ENCODE results near the gene CCDC33.

Gene CCDC33

GRCh38 chr15:74265046-74265639 is 29.0 kb downstream of the CCDC33 start:
- H4K20me1 ChIP-seq (ENCODE audit: insufficient read depth, low read length): no peaks in the 10 kb centered on the region
- H3K27ac ChIP-seq (ENCODE audit: low read length): no peak overlapping the region
- H3K36me3 ChIP-seq (replicated peaks; ENCODE audit: insufficient read depth, low read length): no peaks in the 10 kb centered on the region
- TF ChIP-seq EZH2phosphoT487 (IDR thresholded peaks at IDR 0.05; ENCODE audit: low read length): no peak
- no peak for TF ChIP-seq EZH2 (optimal IDR thresholded peaks at IDR 0.05; ENCODE audit: low read depth, low read length)
- no peak for TF ChIP-seq CTCF (IDR thresholded peaks at IDR 0.05; ENCODE audit: low read length)
- no peak overlapping the region for H3K4me2 ChIP-seq (ENCODE audit: low read depth, low read length)
- no peaks in the 10 kb centered on the region for H3F3A ChIP-seq (ENCODE audit: insufficient read depth, low read length)
- H3K4me1 ChIP-seq (ENCODE audit: low read length): no peaks in the 10 kb centered on the region
- H3K79me2 ChIP-seq (ENCODE audit: low read length): no peaks in the 10 kb centered on the region
- H3K27me3 ChIP-seq (replicated peaks; ENCODE audit: insufficient read depth, low read length): peaks cover 96% of the 10 kb centered on the region
- H2AFZ ChIP-seq (ENCODE audit: low read length): no peak overlapping the region
- H3K4me3 ChIP-seq (ENCODE audit: low read length): no peak overlapping the region
- no peak for DNase-seq
- no peak overlapping the region for H3K9ac ChIP-seq (ENCODE audit: low read length)
- no peaks in the 10 kb centered on the region for H3K9me3 ChIP-seq (replicated peaks; ENCODE audit: insufficient read depth, low read length)
- no peaks in the 10 kb centered on the region for H3K9me2 ChIP-seq (replicated peaks; ENCODE audit: insufficient read depth, low read length)

- Histone ChIP-seq H3K27me3 (replicated peaks; ENCODE audit: insufficient read depth, low read length) (peaks cover 97% of the 10 kb centered on the region), H3K4me1 (ENCODE audit: low read length) (no peaks in the 10 kb centered on the region)
- DNase-seq: no peak
These were observed 31.9 kb downstream of the CCDC33 start for GRCh38 chr15:74268020-74268419.

GRCh38 chr15:74269362-74270035 is 33.4 kb downstream of the CCDC33 start:
- no peaks in the 10 kb centered on the region for H3K9me2 ChIP-seq (replicated peaks; ENCODE audit: insufficient read depth, low read length)
- H3K36me3 ChIP-seq (replicated peaks; ENCODE audit: insufficient read depth, low read length): no peaks in the 10 kb centered on the region
- no peak overlapping the region for H3K4me2 ChIP-seq (ENCODE audit: low read depth, low read length)
- peaks cover 97% of the 10 kb centered on the region for H3K27me3 ChIP-seq (replicated peaks; ENCODE audit: insufficient read depth, low read length)
- H2AFZ ChIP-seq (ENCODE audit: low read length): no peak overlapping the region
- H3F3A ChIP-seq (ENCODE audit: insufficient read depth, low read length): no peaks in the 10 kb centered on the region
- no peak for TF ChIP-seq EZH2 (optimal IDR thresholded peaks at IDR 0.05; ENCODE audit: low read depth, low read length)
- TF ChIP-seq EZH2phosphoT487 (IDR thresholded peaks at IDR 0.05; ENCODE audit: low read length): no peak
- TF ChIP-seq CTCF (IDR thresholded peaks at IDR 0.05; ENCODE audit: low read length): no peak
- no peak overlapping the region for H3K27ac ChIP-seq (ENCODE audit: low read length)
- no peaks in the 10 kb centered on the region for H3K79me2 ChIP-seq (ENCODE audit: low read length)
- no peak for DNase-seq
- no peaks in the 10 kb centered on the region for H3K4me1 ChIP-seq (ENCODE audit: low read length)
- H4K20me1 ChIP-seq (ENCODE audit: insufficient read depth, low read length): no peaks in the 10 kb centered on the region
- H3K9me3 ChIP-seq (replicated peaks; ENCODE audit: insufficient read depth, low read length): no peaks in the 10 kb centered on the region
- no peak overlapping the region for H3K4me3 ChIP-seq (ENCODE audit: low read length)
- no peak overlapping the region for H3K9ac ChIP-seq (ENCODE audit: low read length)

More at GRCh38 chr15:74268020-74268419, 31.9 kb downstream of the CCDC33 start:
- no peak overlapping the region for H3K4me2 ChIP-seq (ENCODE audit: low read depth, low read length)
- H4K20me1 ChIP-seq (ENCODE audit: insufficient read depth, low read length): no peaks in the 10 kb centered on the region
- no peaks in the 10 kb centered on the region for H3K9me2 ChIP-seq (replicated peaks; ENCODE audit: insufficient read depth, low read length)
- no peak overlapping the region for H2AFZ ChIP-seq (ENCODE audit: low read length)
- H3F3A ChIP-seq (ENCODE audit: insufficient read depth, low read length): no peaks in the 10 kb centered on the region
- no peaks in the 10 kb centered on the region for H3K79me2 ChIP-seq (ENCODE audit: low read length)
- TF ChIP-seq EZH2phosphoT487 (IDR thresholded peaks at IDR 0.05; ENCODE audit: low read length) (no peak), EZH2 (optimal IDR thresholded peaks at IDR 0.05; ENCODE audit: low read depth, low read length) (no peak), CTCF (IDR thresholded peaks at IDR 0.05; ENCODE audit: low read length) (no peak)
- H3K27ac ChIP-seq (ENCODE audit: low read length): no peak overlapping the region
- no peak overlapping the region for H3K4me3 ChIP-seq (ENCODE audit: low read length)
- H3K9ac ChIP-seq (ENCODE audit: low read length): no peak overlapping the region
- no peaks in the 10 kb centered on the region for H3K36me3 ChIP-seq (replicated peaks; ENCODE audit: insufficient read depth, low read length)
- no peaks in the 10 kb centered on the region for H3K9me3 ChIP-seq (replicated peaks; ENCODE audit: insufficient read depth, low read length)
